ENCODE results near the gene ZNF140. TPM values are rescaled to one million over a fixed set of nuclear protein-coding genes. Genes with fewer than 3 reads are reported as not detected.

ZNF140 gene
- total and polyA plus RNA-seq, 2 of the 13 experiments (the other 11 are each of a cell fraction or from before 2014, with no cell fraction given) = 8.7 to 13.5 TPM

DNA sequence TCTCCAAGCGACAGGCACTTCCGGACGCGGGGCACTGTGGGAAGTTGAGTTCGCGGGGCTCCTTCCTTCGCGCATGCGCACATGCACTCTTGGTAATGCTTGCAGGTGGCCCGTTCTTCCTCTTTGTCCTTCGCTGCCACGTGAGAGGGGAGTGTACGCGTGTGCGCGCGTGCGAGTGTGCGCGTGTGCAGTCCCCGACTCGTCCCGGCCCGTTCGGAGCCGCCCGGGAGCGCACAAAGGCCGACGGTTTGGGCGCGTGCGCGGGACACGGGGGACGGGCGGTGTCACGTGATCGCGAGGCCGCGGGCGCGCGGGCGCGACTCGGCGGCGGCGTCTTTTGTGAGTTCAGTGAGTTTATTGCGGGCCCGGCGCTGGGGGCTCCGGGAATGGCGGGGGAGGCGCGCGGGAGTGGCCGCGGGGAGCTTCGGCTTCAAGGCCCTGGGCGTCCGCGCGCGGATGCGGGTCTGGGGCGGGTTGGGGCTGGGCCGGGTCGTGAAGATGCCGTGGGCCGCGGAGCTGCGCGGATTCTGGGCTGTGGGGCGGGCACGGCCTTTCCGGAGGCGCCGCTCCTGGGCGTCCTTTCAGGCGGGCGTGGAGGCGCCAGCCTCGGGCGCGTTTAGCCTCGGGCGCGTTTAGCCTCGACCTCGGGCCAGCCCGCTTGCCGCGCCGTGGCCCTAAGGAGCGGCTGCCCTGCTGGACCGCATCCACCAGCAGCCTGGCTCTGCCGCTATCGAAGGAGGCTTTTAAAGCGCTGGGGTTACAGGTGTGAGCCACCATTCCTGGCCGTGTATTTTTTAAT lies 43.3 kb upstream of the ZNF140 start, which contains the start of gene ZNF84 (continued):
- TF ChIP-seq ASH2L (IDR thresholded peaks at IDR 0.05; ENCODE audit: insufficient read length, low read depth, low read length) (peak; percentile 87), ZNF530 (CRISPR knock-in tag; IDR thresholded peaks at IDR 0.05; ENCODE audit: low read depth) (0 out of 2 replicates have a peak, but pooled peaks have one; percentile 55), ZNF768 (CRISPR knock-in tag; IDR thresholded peaks at IDR 0.05) (peak; percentile 43; the same call in 1 of the 2 replicates), ARID2 (CRISPR knock-in tag; IDR thresholded peaks at IDR 0.05; ENCODE audit: borderline replicate concordance) (peak; percentile 37; the same call in 1 of the 2 replicates), ZNF740 (CRISPR knock-in tag; IDR thresholded peaks at IDR 0.05) (peak; percentile 71; the same call in 1 of the 2 replicates), KLF9 (CRISPR knock-in tag; IDR thresholded peaks at IDR 0.05; ENCODE audit: low read depth) (no peak), ZNF468 (CRISPR knock-in tag; IDR thresholded peaks at IDR 0.05) (peak; percentile 84), PAXIP1 (CRISPR knock-in tag; conservative IDR thresholded peaks at IDR 0.05) (peak; percentile 49), NFE2 (CRISPR knock-in tag; IDR thresholded peaks at IDR 0.05) (no peak), POLR2A (IDR thresholded peaks at IDR 0.05; ENCODE audit: insufficient read depth in 1 of 2, low read depth in 2 of 2, low read length in 2 of 2) (peak; percentile 59 to 68; a peak in 3 of 4 replicates), MLLT10 (CRISPR knock-in tag; IDR thresholded peaks at IDR 0.05) (no peak), RFX1 (IDR thresholded peaks at IDR 0.05) (peak; percentile 91), NR2F1 (CRISPR knock-in tag; IDR thresholded peaks at IDR 0.05) (peak in 1 of 2 experiments; percentile 20; a peak in 1 of 4 replicates), SMARCC2 (IDR thresholded peaks at IDR 0.05) (no peak), ZC3H4 (CRISPR knock-in tag; IDR thresholded peaks at IDR 0.05; ENCODE audit: borderline replicate concordance) (no peak), YEATS4 (CRISPR knock-in tag; IDR thresholded peaks at IDR 0.05; ENCODE audit: borderline replicate concordance) (peak; percentile 83; the same call in 1 of the 2 replicates), FOXA3 (CRISPR knock-in tag; IDR thresholded peaks at IDR 0.05) (peak; percentile 63), HNF4A (CRISPR knock-in tag; IDR thresholded peaks at IDR 0.05) (no peak), CEBPZ (IDR thresholded peaks at IDR 0.05; ENCODE audit: low read length) (no peak), FOXO1 (CRISPR knock-in tag; IDR thresholded peaks at IDR 0.05) (no peak)
- TF ChIP-seq, protein P1, sequence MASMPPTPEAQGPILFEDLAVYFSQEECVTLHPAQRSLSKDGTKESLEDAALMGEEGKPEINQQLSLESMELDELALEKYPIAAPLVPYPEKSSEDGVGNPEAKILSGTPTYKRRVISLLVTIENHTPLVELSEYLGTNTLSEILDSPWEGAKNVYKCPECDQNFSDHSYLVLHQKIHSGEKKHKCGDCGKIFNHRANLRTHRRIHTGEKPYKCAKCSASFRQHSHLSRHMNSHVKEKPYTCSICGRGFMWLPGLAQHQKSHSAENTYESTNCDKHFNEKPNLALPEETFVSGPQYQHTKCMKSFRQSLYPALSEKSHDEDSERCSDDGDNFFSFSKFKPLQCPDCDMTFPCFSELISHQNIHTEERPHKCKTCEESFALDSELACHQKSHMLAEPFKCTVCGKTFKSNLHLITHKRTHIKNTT (CRISPR knock-in tag; IDR thresholded peaks at IDR 0.05) = no peak

All from HepG2 (cell line).